GM19023 (cell line): Measurements from ENCODE around the gene ZNRF3.
"Not testable (repeated sequence)": the region's sequence is repeated elsewhere in the genome, so short reads cannot be mapped to it uniquely, and the experiment has no call there.

Source experiments
- ATAC-seq: cut with Tn5 transposase; IDR thresholded peaks from one replicate; pipeline ENCODE4 v1.9.1; 2021; ENCODE audit warnings: mild to moderate bottlenecking, moderate library complexity; ENCODE audit not compliant: unreplicated experiment

The ZNRF3 gene

DNA sequence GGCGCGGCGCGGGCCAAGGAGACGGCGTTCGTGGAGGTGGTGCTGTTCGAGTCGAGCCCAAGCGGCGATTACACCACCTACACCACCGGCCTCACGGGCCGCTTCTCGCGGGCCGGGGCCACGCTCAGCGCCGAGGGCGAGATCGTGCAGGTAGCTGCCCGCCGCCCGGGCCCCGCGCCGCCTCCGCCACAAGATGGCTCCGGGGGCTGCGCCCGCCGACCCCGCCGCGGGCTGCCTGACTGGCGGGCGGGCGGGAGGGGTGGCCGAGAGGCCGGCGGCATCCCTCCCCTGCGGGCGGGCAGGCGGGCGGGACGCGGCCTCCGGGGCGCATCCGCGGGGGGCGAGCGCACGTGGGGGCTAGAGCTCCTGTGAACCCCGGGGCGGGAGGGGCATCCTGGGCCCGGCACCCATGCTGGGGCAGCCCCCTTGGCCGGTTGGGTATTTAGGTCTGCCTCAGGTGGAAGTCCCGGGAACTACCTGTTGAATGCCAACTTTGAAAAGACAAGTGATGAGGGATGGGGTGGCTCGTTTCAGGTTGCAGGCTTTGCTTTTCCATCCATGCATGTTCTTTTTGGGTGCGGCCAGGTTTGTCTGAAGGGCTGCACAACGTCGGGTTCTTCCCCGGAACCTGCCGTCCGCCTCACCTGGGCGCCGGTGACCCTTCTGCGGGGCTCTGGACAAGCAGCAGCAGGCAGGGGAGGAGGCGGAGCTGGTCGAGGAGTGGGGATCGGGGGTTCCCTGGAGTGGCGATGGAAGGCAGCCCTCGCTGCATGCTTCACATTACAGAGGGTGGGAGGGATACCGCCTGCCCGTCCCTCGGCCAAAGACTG, 760 bp downstream of the ZNRF3 start:
- no peak for ATAC-seq

DNA sequence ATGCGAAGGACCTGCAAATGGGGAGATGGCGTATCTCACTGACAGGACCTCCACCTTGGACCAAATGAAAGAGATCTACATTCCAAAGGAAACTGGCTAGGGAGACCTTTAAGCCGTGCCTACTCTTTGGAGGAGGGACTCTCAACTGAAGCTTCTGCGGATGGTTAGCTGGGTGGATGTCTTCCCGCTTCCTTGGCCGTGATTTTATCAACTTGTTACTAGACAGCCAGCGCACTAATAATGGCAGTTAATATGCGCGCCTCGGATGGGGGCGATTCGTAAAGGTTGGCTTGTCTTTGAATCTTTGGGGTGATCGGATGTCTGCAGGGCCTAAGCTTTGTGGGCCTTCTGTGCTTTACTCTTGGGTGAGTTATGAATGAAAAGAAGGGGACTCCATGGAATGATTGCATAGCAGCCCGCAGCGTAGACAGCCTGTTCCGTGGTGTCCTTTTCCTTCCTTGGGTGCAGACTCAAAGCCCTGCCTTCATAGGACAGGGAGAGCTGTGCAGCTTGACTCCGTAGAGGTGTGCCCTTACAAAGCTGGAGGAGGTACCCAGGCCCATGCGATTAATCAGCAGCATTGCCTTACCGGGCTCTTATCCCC, 1.5 kb downstream of the ZNRF3 start:
- ATAC-seq: no peak

DNA sequence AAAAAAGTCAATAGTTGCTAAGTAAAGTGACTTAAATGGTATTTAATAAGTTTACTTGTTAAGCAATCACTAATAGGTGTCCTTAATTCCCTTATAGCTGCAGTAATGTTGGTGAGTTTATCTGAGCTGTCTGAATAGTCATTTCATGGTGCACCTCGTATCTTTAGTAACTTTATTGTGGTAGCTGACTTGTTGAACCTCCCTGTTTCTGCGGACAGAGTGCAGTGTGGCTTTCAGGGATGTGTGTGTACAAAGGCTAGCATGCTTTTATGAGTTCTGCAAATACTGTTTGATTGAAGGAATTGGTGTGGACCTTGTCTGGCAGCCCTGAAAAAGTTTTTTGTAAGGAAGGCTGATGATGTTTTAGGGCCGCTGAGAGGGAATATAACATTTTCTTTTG, 2.6 kb downstream of the ZNRF3 start:
- no peak for ATAC-seq

DNA sequence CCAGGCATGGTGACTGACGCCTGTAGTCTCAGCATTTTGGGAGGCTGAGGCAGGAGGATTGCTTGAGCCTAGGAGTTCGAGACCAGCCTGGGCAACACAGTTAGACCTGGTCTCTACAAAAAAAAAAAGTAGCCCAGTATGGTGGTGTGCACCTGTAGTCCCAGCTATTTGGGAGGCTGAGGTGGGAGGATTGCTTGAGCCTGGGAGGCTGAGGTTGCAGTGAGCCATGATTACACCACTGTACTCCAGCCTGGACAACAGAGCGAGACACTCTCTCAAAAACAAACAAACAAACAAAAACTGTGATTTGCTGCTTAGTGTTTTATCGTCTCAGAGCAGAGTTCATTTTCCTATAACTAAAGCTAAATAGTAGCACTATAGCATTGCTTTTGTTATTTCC, 3.3 kb downstream of the ZNRF3 start:
- not testable (repeated sequence) for ATAC-seq

DNA sequence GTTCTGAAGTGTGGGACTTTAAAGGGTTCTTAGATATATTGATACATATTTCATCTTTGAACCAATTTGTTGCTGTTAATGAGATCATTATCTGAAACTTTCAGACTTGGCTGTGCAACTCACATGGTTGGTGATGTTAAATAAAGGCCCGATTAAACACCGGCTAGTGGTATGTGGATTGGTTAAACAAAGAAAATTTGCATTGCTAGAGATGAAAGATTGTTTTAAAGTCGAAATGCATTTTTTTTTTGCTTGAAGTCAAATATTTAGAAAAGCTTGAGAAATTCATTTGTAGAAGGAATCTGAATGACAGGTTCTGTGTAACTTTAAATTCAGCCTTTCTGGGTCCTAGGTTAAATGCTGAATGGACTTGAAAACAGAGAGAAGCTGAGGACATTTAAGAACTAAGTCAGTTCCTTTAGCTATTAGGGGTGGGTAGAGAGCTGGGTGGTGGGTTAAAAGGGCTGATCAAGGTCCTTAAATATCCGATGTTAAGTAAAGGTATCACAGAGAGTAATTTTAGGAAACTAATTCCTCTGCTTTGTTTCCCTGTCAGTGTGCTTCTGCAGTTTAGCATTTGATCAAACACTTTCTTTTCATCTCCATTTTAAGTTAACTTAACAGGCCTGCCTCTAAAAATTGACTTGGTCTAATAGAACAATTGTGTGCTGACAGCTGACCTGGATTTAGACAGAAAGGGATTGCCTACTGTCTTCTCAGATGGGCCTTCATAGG, 4.5 kb downstream of the ZNRF3 start:
- ATAC-seq: no peak

DNA sequence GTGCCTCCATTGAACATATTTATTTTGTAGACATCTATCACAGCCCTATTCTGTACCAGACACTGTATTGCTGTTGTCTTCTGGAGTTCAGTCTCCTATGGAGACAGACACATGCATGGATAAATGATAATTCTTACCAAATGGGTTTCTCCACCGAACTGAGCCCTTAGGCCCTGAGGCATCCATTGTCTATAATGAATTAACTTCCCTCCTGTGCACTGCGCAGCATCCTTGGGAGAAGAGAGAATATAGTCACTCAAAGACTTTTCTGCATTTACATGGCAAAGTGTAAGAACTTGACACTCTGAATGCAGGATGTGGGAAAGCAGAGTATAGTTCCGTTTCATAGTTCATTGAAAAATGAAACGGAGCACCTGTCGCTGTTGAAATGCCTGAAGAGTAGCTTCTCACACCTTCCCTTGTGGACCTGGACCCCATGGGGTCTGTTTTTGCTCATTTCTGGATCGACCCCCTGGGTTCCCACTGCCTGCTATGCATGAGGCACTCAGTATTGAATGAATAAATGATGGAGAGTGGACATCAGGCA, 6.2 kb downstream of the ZNRF3 start:
- no peak for ATAC-seq

DNA sequence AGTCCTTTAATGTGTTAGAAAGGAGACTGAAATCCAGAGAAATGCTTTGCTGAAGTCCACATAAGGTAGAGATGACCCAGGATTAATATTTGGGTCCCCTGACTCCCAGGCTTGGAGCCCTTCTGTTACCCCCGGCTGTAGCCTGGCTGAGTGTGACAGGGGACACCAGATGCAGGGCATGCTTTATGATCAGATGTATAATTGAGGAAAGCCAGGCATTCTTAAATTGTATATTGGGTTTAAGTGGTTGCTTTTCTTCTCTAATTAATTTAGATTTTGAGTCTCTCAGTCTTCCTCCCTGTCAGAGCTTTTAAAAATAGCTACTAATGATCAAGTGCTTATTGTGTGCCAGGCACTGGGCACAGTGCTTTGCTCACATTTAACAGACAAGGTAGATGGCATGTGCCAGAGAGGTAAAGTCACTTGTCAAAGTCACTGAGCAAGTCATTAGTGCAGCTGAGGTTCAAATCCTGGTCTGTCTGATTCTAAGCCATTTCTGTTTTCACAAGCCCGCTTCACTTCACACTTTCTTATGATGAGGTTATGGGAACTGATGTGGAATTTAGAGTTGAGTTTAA, 7.9 kb downstream of the ZNRF3 start:
- ATAC-seq: no peak

DNA sequence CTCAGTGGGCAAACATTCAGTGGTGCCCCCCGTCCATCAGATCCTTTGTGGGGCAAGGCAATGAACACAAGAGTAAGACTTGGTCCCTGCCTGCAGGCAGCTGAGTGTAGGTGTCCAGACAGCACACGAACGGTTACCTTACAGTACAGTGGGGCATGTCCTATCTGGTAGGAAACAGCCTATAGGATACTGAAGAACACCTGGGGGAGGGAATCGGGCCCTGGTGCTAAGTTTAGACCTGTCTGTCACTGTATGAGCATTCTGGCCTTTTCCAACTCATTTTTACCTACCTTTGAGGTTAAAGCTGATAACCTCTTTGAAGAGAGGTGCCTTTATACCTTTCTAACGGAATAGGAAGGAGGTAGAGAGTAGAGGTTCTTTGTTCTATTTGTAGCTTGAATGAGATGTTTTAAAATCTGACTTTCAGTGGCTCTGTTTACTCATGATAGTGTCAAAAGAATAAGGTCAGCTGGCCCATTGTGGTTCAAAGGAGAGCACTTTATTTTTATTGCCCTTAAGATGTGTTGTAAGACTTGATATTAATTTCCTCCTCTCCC, 8.9 kb downstream of the ZNRF3 start:
- ATAC-seq: no peak

DNA sequence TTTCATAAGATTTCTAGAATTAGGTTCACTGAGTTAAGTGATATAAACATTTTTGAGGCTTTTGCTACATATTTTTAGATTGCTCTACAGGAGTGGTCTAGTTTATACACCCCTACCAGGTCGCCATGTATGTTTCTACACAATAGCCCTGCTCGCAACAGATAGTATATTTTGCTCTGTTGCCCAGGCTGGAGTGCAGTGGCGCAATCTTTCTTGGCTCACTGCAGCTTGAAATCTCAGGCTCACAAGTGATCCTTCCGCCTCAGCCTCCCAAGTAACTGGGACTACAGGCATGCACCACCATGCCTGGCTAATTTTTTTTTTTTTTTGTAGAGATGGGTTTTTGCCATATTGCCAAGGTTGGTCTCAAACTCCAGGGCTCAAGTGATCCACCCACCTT, 10.4 kb downstream of the ZNRF3 start:
- no peak for ATAC-seq

DNA sequence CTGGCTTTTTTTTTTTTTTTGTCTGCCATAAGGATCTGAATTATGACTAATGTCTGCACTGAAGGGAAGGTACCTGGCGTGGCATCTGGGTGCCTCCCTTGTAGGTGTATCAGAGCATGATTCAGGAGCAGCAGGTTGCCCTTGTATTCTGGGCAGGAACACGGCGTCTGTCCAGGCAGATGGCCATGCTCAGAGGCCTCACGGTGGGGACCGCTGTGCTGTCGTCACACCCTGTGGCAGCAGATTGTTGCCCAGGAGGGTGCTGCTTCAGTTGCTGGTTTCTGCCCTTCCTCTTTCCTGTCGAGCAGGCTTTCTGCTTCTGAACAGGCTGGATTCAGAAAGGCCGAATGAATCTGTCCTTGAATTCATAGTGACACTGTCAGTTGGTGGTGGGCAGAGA, 11.0 kb downstream of the ZNRF3 start:
- ATAC-seq: no peak

DNA sequence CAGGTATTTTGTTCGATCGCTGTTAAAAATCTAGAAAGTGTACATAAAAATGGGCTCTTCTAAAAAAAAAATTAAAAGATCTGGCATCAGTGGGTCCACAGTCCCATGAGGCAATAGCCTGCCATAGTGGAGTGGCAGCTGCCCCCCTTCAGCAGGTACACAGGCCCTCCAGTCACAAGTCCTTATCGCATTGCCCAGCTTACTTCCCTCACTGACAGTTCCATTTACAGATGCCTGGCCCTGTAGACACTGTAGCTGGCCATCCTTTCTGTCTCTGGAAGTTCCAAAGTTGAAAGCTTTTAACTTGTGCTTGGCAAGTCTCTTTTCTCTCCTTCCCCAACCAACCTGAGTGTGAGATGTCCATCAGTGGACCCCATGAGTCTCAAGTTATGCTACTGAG, 11.4 kb downstream of the ZNRF3 start:
- no peak for ATAC-seq

DNA sequence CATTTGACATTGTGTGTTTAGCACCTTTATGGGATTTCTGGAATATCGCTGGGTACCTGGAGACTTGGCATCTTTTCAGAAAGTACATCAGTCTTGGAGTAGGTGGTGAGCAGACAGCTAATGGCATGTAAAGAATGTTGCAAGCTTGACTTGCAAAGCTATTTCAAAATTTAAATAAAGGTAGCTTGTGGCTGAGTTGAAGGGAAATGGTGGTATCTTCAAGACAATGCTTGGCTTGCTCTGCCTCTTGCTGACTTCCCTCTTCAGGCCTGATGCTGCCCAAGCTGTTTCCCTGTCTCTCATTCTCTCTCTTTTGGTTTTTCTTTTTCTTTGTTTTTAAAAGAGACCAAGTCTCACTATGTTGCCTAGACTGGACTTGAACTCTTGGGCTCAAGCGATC, 13.2 kb downstream of the ZNRF3 start:
- no peak for ATAC-seq

DNA sequence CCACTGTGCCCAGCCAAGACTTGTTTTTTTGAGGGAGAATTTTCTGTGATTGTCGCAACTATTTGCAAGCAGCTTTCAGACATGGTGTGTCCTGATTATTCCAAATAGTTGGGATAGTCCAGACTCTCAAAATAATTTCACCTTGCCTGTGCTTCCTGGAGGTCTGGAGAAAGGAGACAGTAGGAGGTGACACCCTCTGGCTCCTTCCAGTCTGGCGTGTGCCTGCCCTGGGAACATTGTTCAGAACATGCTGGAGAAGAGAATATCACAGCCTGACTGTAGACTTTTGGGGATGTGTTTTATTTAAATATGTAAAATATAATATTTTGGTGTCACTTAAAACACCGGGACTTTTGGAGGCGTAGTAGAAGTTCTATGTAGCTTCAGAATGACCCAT, 14.9 kb downstream of the ZNRF3 start:
- no peak for ATAC-seq

DNA sequence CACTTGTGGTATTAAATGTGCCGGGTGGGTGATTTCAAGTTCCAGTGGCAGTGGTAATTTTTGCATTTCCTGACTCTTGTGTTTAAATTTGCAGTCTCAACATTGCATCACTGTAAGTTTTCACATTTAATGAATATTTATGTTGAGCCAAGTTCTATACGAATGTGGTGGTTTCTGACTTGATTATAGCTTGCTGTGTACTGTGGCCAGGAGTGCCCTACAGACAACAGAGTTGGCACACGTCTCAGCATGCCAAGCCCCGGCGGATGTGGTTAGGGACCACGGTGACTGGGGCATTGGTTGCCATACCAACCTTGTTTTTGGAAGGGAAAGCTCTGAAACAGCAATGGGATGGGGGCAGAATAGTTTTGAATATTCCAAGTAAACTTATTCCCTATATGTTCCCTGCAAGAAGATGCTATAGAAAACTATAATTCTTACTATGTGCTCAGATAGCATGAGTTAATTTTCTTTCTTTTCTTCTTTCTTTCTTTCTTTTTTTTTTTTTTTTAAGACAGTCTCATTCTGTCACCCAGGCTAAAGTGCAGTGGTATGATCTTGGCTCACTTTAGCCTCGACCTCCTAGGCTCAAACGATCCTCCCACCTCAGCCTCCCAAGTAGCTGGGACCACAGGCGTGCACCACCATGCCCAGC, 16.0 kb downstream of the ZNRF3 start:
- no peak for ATAC-seq

DNA sequence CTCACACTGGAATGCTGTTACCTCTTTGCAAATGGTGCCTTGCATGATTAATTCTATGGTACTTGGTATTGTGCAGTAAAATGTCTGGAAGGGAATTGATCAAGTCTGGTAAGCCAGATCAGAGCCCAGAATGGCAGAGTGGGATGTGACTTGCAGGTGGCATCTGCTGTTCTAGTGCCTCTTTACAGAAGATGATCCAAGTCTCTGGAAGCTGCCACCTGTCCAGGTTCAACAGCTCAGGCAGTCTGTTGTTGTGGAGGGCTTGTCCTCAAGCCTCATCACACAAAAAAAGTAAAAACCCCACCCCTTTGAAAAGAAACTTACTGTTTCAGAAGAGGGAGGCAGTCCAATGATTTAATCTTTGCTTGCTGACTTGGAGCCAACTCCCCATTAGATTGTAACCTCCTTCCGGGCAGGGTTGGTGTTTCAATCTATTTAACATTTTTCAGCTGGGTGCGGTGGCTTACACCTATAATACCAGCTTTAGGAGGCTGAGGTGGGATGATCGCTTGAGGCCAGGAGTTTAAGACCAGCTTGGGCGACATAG, 17.1 kb downstream of the ZNRF3 start:
- ATAC-seq: no peak

DNA sequence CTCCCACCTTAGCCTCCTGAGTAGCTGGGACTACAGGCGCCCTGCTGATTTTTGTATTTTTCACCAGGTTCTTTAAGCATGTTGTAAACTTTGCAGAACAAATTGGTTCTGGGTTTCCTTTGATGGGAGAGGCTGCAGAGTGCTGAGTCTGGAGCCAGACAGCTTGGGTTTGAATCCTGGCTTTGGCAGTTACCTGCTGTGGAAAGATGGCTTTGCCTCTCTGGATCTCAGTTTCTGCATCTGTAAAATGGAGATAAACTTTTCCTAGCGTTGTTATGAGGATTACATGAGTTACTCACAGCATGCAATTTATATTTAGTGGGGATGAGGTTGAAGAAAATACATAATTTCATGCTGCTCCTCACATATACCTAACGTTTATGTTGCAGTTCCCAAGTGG, 19.1 kb downstream of the ZNRF3 start:
- ATAC-seq: no peak

DNA sequence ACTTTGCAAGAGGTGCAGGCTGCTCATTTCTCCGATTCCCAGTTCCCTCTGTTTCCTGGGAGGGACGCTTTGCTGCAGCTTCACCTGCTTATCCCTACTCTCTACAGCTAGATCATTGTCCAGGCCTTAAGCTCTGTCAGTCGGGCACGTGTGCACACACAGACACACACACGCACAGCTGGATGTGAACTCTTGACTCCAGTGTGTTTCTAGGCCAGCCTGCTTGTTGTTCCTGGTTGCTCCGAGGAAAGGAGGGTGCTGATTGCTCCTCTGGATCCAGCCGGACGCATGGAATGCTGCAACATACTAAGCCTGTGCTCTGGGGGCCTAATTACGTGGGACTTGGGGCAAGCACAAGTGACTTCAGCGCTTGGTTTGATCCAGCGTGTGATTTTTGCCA, 19.7 kb downstream of the ZNRF3 start:
- no peak for ATAC-seq

DNA sequence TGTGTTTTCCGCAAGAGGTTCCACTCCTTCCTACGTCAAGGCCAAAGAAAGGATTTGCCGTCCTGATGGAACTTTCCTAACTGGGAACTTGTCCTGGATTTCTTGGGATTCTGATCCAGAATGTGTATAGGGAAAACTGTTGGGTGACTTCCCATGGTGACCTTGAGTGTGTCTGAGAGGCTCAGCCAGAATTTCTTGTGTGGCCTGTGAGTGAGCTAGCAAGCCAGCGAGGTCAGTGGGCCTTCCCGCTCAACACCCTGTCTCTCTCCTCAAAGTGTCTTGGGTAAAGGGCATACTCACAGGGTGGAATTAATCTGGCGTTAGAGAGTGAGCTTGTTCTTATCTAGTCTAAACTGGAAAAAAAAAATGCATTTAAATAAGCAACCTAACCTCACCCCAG, 20.4 kb downstream of the ZNRF3 start:
- no peak for ATAC-seq

DNA sequence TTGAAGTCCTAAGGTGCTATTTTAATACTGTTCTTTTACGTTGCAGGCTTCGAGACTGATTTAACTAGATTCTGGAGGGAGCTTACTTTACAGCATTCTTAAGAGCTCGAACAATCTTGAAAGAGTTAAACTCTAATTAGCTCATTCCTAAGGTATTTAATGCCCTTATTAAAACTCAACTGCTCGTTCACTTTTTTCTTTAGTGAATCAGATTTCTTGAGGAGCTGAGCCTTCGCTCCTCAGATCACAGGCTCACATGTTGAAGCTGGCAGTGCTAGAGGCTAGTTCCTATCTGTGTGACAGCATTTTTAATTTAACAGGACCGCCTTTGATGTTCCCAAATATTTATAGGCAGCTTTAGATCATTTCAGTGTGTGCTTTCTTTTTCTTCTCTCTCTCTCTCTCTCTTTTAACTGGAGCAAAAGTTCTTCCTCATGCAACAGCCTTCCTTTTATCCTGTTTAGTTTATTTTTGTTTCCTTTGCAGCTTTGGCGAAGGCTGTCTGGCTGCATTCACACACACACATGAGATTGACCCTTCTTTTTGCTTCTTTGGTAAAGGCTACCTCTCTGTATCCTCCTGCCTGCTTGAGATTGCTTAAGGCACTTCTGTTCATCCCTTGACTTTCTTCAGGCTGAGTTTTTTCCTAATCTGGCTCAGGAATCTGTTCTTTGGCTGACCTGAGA, 21.0 kb downstream of the ZNRF3 start:
- ATAC-seq: no peak
